Choroid plexus epithelial cell (primary cell): ENCODE measurements around the gene LYST.
A peak's percentile ranks its signal among the peaks of the same experiment; 100 is the strongest.

Source experiments
- DNase-seq: peaks from one replicate; pipeline ENCODE4 v3.0.0-alpha.2; 2010; ENCODE audit warnings: low read depth
- H3K4me3 ChIP-seq: 2 replicates; pipeline ENCODE4 v1.5.1; 2011; ENCODE audit warnings: low read depth, mild to moderate bottlenecking, control low read depth, low read length, moderate library complexity
- CTCF ChIP-seq: conservative IDR thresholded peaks from 2 replicates; pipeline ENCODE4 v1.5.1; 2011; ENCODE audit warnings: low read depth, mild to moderate bottlenecking, control low read depth, inconsistent platforms, low read length, moderate library complexity

The LYST gene

GRCh38 chr1:235844776-235845175 is 21.9 kb downstream of the LYST start:
- DNase-seq = no peak
- no peak for TF ChIP-seq CTCF
- no peak overlapping the region for H3K4me3 ChIP-seq

GRCh38 chr1:235843461-235843961 is 23.2 kb downstream of the LYST start:
- peak; percentile 67 for TF ChIP-seq CTCF
- peak; percentile 77 for DNase-seq
- no peak overlapping the region for H3K4me3 ChIP-seq

- H3K4me3 ChIP-seq = no peak overlapping the region
- no peak for TF ChIP-seq CTCF
- no peak for DNase-seq
Measured at GRCh38 chr1:235841938-235842545, 24.7 kb downstream of the LYST start.

DNA sequence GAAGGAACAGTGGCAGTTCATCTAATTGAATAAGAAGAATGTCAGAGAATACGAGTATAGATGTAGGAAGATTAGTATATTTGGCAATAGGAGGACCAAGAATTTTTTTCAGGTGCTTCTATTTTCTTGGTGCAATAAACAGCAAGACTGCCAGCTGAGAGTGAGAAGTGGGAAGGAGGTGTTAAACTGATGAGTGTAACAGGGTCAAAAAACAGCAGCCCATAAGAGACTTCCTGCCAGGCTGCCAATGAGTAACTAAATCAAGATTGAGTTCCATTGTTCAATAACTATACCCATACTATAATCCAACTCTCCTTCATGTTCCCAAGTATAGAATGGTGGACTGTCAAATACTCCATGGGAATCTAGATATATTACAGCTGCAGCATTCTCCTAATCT is 28.7 kb downstream of the LYST start:
- no peak for DNase-seq
- H3K4me3 ChIP-seq = no peak overlapping the region
- TF ChIP-seq CTCF = no peak

GRCh38 chr1:235835226-235835625 is 31.5 kb downstream of the LYST start:
- TF ChIP-seq CTCF = peak; percentile 1
- DNase-seq = peak; percentile 31
- H3K4me3 ChIP-seq = no peak overlapping the region

DNA sequence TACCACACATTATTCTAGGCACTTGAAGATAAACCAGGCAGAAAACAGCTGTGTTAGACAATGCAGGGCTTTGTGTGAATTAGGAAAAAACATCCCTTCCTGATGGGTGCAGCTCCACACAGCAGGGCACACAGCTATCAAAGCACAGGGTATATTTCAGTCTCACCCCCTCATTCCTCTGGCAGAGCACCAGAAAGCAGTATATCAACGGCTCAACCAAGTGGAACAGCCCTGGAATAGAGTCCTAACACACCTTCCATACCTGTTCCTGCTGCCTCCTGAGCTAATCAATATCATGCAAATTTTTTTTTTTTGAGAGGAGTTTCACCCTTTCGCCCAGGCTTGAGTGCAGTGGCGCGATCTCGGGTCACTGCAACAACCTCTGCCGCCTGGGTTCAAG is 32.1 kb downstream of the LYST start:
- TF ChIP-seq CTCF = no peak
- no peak overlapping the region for H3K4me3 ChIP-seq
- DNase-seq = no peak

DNA sequence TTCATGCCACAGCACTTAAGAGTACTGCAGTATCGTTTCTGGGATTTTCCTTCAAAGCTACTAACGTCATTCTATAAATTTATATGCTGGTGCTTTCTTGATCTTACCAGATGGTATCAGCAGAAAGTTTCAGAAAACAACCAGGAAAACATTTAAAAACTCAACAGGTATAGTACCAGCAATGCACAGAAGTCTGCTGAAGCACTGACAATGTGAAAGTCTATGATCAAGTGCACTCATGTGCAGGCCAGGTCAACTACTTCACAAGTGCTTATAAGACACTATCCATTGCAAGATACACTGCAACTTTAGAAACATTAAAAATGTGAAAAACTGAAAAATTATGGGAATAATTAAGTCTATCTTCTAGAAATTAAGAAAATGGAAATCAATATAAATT is 34.7 kb downstream of the LYST start:
- no peak for DNase-seq
- TF ChIP-seq CTCF = no peak
- H3K4me3 ChIP-seq = no peak overlapping the region
